ENCODE measurements around the gene NRG4.
"Not testable (repeated sequence)": the region's sequence is repeated elsewhere in the genome, so short reads cannot be mapped to it uniquely, and the experiment has no call there.

The NRG4 gene

DNA sequence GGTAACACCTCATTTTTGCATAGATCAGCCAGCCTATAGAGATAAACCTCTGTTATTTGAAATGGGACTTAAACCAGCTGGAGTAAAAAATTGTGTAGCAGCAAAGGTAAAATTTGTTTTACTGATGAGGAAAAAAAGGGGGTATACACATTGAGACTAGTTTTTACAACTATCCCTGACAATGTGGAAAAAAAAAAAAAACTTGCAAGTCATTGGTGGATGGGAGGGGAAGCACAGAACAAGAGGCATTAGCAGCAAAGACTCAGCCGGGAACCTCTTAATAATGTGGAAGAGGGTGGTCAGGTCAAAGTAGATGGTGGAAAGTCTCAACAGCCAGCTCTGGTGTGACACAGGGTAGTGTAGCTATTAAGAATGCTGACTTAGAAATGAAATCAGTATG is 94.1 kb downstream of the NRG4 start:
- Histone ChIP-seq H3K4me3 (ENCODE audit: insufficient read depth, low read depth, low read length, poor library complexity, severe bottlenecking) (no peak overlapping the region), H3K27me3 (replicated peaks; ENCODE audit: control insufficient read depth, insufficient read depth, low read length, poor library complexity, severe bottlenecking) (no peaks in the 10 kb centered on the region), H3K9me3 (ENCODE audit: control insufficient read depth, low read length) (no peaks in the 10 kb centered on the region), H3K27ac (ENCODE audit: insufficient read depth, low read length, poor library complexity, severe bottlenecking) (no peak overlapping the region), H3K4me1 (ENCODE audit: control insufficient read depth, insufficient read depth, low read length, poor library complexity, severe bottlenecking) (no peaks in the 10 kb centered on the region), H3K36me3 (ENCODE audit: control insufficient read depth, insufficient read depth, low read length) (peaks cover 27% of the 10 kb centered on the region)
- DNase-seq = no peak

DNA sequence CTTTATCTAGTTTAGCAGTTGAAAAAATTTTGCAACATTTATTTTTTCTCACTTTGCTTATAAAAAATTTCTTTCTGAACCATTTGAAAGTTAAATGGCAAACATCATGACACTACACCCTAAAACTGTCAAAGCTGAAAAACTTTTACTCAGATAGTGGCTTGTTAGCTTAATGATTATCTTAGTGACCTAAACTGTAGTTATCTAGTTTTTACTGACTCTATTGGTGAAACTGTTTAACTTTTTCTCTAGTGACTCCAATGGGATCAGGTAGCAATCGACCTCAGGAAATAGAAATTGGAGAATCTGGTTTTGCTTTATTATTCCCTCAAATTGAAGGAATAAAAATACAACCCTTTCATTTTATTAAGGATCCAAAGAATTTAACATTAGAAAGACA is 95.2 kb downstream of the NRG4 start:
- Histone ChIP-seq H3K36me3 (ENCODE audit: control insufficient read depth, insufficient read depth, low read length) (peaks cover 28% of the 10 kb centered on the region), H3K4me3 (ENCODE audit: insufficient read depth, low read depth, low read length, poor library complexity, severe bottlenecking) (no peak overlapping the region), H3K27ac (ENCODE audit: insufficient read depth, low read length, poor library complexity, severe bottlenecking) (no peak overlapping the region), H3K9me3 (ENCODE audit: control insufficient read depth, low read length) (no peaks in the 10 kb centered on the region), H3K4me1 (ENCODE audit: control insufficient read depth, insufficient read depth, low read length, poor library complexity, severe bottlenecking) (no peaks in the 10 kb centered on the region), H3K27me3 (replicated peaks; ENCODE audit: control insufficient read depth, insufficient read depth, low read length, poor library complexity, severe bottlenecking) (no peaks in the 10 kb centered on the region)
- DNase-seq = no peak

DNA sequence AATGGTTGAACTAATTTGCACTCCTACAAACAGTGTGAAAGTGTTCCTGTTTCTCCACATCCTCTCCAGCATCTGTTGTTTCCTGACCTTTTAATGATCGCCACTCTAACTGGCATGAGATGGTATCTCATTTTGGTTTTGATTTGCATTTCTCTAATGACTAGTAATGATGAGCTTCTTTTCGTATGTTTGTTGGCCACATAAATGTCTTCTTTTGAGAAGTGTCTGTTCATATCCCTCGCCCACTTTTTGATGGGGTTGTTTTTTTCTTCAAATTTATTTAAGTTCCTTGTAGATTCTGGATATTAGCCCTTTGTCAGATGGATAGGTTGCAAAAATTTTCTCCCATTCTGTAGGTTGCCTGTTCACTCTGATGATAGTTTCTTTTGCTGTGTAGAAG is 101.9 kb downstream of the NRG4 start:
- peaks cover 16% of the 10 kb centered on the region for H3K36me3 ChIP-seq (ENCODE audit: control insufficient read depth, insufficient read depth, low read length)
- H3K27ac ChIP-seq (ENCODE audit: insufficient read depth, low read length, poor library complexity, severe bottlenecking); H3K4me3 ChIP-seq (ENCODE audit: insufficient read depth, low read depth, low read length, poor library complexity, severe bottlenecking); H3K27me3 ChIP-seq (replicated peaks; ENCODE audit: control insufficient read depth, insufficient read depth, low read length, poor library complexity, severe bottlenecking); H3K4me1 ChIP-seq (ENCODE audit: control insufficient read depth, insufficient read depth, low read length, poor library complexity, severe bottlenecking); DNase-seq; H3K9me3 ChIP-seq (ENCODE audit: control insufficient read depth, low read length): not testable (repeated sequence)

DNA sequence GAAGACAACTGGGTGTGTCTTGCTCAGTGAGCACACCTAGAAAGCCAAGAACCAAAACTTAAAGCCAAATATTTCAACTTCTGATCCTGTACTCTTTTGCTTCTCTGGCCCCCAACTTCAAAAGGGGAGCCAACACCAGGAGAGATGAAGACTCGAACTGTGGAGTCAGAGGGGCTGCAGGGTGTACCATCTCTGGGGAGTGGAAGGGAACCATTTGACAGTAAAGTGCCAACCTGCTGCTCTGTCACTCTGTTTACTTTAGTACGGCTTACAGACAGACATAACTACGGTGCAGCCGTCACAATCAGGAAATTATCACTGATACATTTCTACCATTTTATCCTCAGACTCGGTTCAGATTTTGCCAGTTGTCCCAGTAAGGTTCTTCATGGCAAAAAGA is 107.0 kb downstream of the NRG4 start:
- H3K27me3 ChIP-seq (replicated peaks; ENCODE audit: control insufficient read depth, insufficient read depth, low read length, poor library complexity, severe bottlenecking) = no peaks in the 10 kb centered on the region
- no peaks in the 10 kb centered on the region for H3K9me3 ChIP-seq (ENCODE audit: control insufficient read depth, low read length)
- H3K4me1 ChIP-seq (ENCODE audit: control insufficient read depth, insufficient read depth, low read length, poor library complexity, severe bottlenecking) = peaks cover 7% of the 10 kb centered on the region
- H3K27ac ChIP-seq (ENCODE audit: insufficient read depth, low read length, poor library complexity, severe bottlenecking) = no peak overlapping the region
- DNase-seq = no peak
- H3K4me3 ChIP-seq (ENCODE audit: insufficient read depth, low read depth, low read length, poor library complexity, severe bottlenecking) = no peak overlapping the region
- no peaks in the 10 kb centered on the region for H3K36me3 ChIP-seq (ENCODE audit: control insufficient read depth, insufficient read depth, low read length)

DNA sequence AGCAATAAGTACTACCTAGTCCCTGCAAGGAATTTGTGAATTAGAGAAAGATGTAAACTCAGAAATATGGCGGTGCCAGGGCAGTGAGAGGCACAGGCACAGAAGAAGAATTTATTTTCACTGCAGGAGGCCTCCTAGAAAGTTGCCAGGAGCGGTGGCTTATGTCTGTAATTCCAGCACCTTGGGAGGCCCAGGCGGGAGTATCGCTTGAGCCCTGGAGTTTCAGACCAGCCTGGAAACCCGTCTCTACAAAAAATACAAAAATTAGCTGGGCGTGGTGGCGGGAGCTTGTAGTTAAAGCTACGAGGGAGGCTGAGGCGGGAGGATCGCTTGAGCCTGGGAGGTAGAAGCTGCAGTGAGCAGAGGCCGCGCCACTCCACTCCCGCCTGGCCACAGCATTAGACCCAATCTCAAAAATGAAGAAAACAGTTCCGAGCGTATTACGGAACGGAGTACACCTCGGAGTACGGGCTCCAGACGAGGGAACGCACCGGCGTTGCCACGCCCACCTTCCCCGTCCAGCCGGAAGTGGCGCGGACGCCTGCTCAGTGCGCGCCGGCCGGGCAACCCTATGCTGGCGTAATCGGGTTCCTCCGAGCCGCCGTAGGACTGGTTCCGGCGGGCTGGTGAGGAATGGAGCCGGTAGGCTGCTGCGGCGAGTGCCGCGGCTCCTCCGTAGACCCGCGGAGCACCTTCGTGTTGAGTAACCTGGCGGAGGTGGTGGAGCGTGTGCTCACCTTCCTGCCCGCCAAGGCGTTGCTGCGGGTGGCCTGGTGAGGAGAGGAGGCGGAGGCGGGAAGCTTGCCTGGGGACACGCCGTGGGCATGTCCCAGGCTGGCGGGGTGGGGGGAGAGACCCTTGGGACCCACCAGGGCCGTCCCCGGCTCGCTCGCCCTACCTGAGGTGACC is 108.6 kb downstream of the NRG4 start, which contains the start of gene FBXO22:
FBXO22 (plus strand) TSS at position 548 of the 909 bp plus-strand sequence; CDS start at position 634, 86 bp downstream.
- Histone ChIP-seq H3K27me3 (replicated peaks; ENCODE audit: control insufficient read depth, insufficient read depth, low read length, poor library complexity, severe bottlenecking) (no peaks in the 10 kb centered on the region), H3K27ac (ENCODE audit: insufficient read depth, low read length, poor library complexity, severe bottlenecking) (peak within 1 kb of the TSS; percentile 69), H3K36me3 (ENCODE audit: control insufficient read depth, insufficient read depth, low read length) (peaks cover 8% of the 10 kb centered on the region), H3K4me3 (ENCODE audit: insufficient read depth, low read depth, low read length, poor library complexity, severe bottlenecking) (peak within 1 kb of the TSS; percentile 73), H3K4me1 (ENCODE audit: control insufficient read depth, insufficient read depth, low read length, poor library complexity, severe bottlenecking) (peaks cover 7% of the 10 kb centered on the region), H3K9me3 (ENCODE audit: control insufficient read depth, low read length) (no peaks in the 10 kb centered on the region)
- peak; percentile 78 to 81 (median 80) for DNase-seq

DNA sequence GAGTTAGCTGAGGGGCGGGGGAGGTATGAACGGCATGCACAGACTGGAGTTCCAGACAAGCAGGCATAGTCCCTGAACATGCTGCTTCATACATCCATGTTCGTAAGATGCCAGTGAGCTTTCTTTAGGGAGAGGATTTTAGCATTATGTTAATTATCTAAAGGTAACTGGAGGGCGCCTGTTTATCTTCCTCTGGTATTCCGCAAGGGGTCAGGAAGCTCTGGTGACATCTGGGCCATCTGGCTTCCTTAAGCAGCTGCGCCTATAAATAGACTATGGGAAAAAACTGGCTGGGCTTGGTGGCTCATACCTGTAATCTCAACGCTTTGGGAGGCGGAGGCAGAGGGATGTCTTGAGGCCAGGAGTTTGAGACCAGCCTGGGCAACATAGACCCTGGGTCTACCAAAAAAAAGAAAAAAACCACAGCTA is 110.1 kb downstream of the NRG4 start:
- H3K27ac ChIP-seq (ENCODE audit: insufficient read depth, low read length, poor library complexity, severe bottlenecking) = no peak overlapping the region
- H3K4me3 ChIP-seq (ENCODE audit: insufficient read depth, low read depth, low read length, poor library complexity, severe bottlenecking) = no peak overlapping the region
- no peaks in the 10 kb centered on the region for H3K27me3 ChIP-seq (replicated peaks; ENCODE audit: control insufficient read depth, insufficient read depth, low read length, poor library complexity, severe bottlenecking)
- peaks cover 11% of the 10 kb centered on the region for H3K36me3 ChIP-seq (ENCODE audit: control insufficient read depth, insufficient read depth, low read length)
- peaks cover 7% of the 10 kb centered on the region for H3K4me1 ChIP-seq (ENCODE audit: control insufficient read depth, insufficient read depth, low read length, poor library complexity, severe bottlenecking)
- no peaks in the 10 kb centered on the region for H3K9me3 ChIP-seq (ENCODE audit: control insufficient read depth, low read length)
- DNase-seq = no peak

DNA sequence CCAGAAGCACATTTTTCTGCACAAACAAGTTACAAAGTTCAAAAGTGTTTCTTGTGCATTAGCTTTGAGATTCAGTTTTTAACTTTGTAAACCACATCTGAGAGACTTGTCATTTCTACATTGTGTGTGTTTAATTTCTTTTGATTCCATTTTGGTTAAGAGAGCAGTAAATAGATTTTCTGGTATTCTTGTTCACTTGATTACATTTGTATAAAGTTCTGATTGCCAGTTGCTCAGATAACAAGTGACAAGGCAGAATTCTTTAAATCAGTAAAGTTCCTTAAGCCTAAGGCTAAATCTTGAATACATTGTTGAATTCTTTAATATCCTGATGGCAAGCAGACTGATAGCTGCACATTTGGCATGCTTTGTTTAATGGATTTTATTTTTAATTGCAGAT is 111.6 kb downstream of the NRG4 start:
- Histone ChIP-seq H3K27me3 (replicated peaks; ENCODE audit: control insufficient read depth, insufficient read depth, low read length, poor library complexity, severe bottlenecking) (no peaks in the 10 kb centered on the region), H3K9me3 (ENCODE audit: control insufficient read depth, low read length) (no peaks in the 10 kb centered on the region), H3K4me3 (ENCODE audit: insufficient read depth, low read depth, low read length, poor library complexity, severe bottlenecking) (no peak overlapping the region), H3K36me3 (ENCODE audit: control insufficient read depth, insufficient read depth, low read length) (peaks cover 11% of the 10 kb centered on the region), H3K4me1 (ENCODE audit: control insufficient read depth, insufficient read depth, low read length, poor library complexity, severe bottlenecking) (peaks cover 7% of the 10 kb centered on the region), H3K27ac (ENCODE audit: insufficient read depth, low read length, poor library complexity, severe bottlenecking) (no peak overlapping the region)
- no peak for DNase-seq

DNA sequence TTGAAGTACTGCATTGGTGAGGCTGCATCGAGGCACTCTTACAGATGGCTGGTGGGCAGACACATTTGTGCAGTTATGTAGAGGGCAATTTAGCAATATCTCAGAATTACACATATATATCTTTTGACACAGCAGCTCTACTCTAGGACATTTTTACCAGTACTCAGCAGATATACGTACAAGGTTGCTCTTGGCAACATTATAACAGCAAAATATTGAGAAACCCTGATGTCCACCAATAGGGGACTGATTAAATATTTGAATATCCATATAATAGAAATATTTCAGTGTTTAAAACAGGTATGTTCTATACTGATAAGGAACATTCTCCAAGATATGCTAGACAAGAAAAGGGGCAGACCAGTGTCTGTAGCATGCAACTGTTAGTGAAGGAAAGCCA is 116.5 kb downstream of the NRG4 start:
- Histone ChIP-seq H3K4me3 (ENCODE audit: insufficient read depth, low read depth, low read length, poor library complexity, severe bottlenecking) (no peak overlapping the region), H3K27ac (ENCODE audit: insufficient read depth, low read length, poor library complexity, severe bottlenecking) (no peak overlapping the region), H3K9me3 (ENCODE audit: control insufficient read depth, low read length) (no peaks in the 10 kb centered on the region), H3K36me3 (ENCODE audit: control insufficient read depth, insufficient read depth, low read length) (peaks cover 17% of the 10 kb centered on the region), H3K4me1 (ENCODE audit: control insufficient read depth, insufficient read depth, low read length, poor library complexity, severe bottlenecking) (no peaks in the 10 kb centered on the region), H3K27me3 (replicated peaks; ENCODE audit: control insufficient read depth, insufficient read depth, low read length, poor library complexity, severe bottlenecking) (no peaks in the 10 kb centered on the region)
- DNase-seq = no peak

DNA sequence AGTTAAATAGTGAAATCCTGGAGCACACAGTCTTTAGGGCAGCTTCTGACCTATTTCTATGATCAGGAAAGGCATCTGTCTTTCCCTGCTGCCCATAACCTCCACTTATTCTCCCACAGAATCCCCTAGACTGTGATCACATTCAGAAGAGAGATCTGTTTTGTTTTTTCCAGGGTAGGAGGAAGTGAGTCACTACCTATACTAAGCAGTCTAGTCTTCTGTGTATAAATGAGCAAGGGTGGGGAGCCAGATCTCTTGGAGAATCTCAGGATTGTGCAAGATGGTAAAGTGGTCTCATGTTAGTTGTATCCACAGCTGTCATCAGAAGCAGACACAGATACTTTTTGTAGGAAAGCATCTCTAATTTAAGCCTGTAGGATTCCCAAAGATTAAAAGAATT is 120.3 kb downstream of the NRG4 start:
- no peak overlapping the region for H3K27ac ChIP-seq (ENCODE audit: insufficient read depth, low read length, poor library complexity, severe bottlenecking)

More for the DNA sequence above, 120.3 kb downstream of the NRG4 start:
- no peak for DNase-seq
- no peak overlapping the region for H3K4me3 ChIP-seq (ENCODE audit: insufficient read depth, low read depth, low read length, poor library complexity, severe bottlenecking)
- peaks cover 24% of the 10 kb centered on the region for H3K36me3 ChIP-seq (ENCODE audit: control insufficient read depth, insufficient read depth, low read length)
- no peaks in the 10 kb centered on the region for H3K4me1 ChIP-seq (ENCODE audit: control insufficient read depth, insufficient read depth, low read length, poor library complexity, severe bottlenecking)
- no peaks in the 10 kb centered on the region for H3K9me3 ChIP-seq (ENCODE audit: control insufficient read depth, low read length)
- no peaks in the 10 kb centered on the region for H3K27me3 ChIP-seq (replicated peaks; ENCODE audit: control insufficient read depth, insufficient read depth, low read length, poor library complexity, severe bottlenecking)

Data from effector memory CD4-positive, alpha-beta T cell (primary cell).